Endodermal cell (in vitro differentiated cells): ENCODE results near the gene AKR7A3. TPM values are rescaled to one million over a fixed set of nuclear protein-coding genes. Genes with fewer than 3 reads are reported as not detected.
A peak's percentile ranks its signal among the peaks of the same experiment; 100 is the strongest.
"Not testable (repeated sequence)": the region's sequence is repeated elsewhere in the genome, so short reads cannot be mapped to it uniquely, and the experiment has no call there.

Source experiments
- DNase-seq: peaks from one replicate; pipeline ENCODE4 v3.0.0-alpha.2; 2017
- H3K27ac ChIP-seq: 2 replicates; pipeline ENCODE4 v1.5.1; 2013; ENCODE audit warnings: mild to moderate bottlenecking, low read depth, low read length, moderate library complexity
- H3K27me3 ChIP-seq: 2 replicates; pipeline ENCODE4 v1.6.1; 2013; ENCODE audit warnings: mild to moderate bottlenecking, low read length, moderate library complexity; ENCODE audit not compliant: insufficient read depth, control insufficient read depth, poor library complexity, severe bottlenecking
- H3K36me3 ChIP-seq: 2 replicates; pipeline ENCODE4 v1.7.0; 2013; ENCODE audit warnings: mild to moderate bottlenecking, low read length, moderate library complexity; ENCODE audit not compliant: control insufficient read depth, insufficient read depth
- H3K4me1 ChIP-seq: one replicate; pipeline ENCODE4 v1.7.0; 2013; ENCODE audit warnings: low read length; ENCODE audit not compliant: control insufficient read depth, insufficient read depth
- H3K4me3 ChIP-seq: 2 replicates; pipeline ENCODE4 v1.5.1; 2013; ENCODE audit warnings: mild to moderate bottlenecking, low read length, moderate library complexity
- H3K9ac ChIP-seq: 2 replicates; pipeline ENCODE4 v1.6.1; 2013; ENCODE audit warnings: mild to moderate bottlenecking, low read length, moderate library complexity; ENCODE audit not compliant: poor library complexity, severe bottlenecking; ENCODE audit errors: extremely low read depth
- H3K9me3 ChIP-seq: 2 replicates; pipeline ENCODE4 v1.6.1; 2013; ENCODE audit warnings: mild to moderate bottlenecking, low read length, moderate library complexity; ENCODE audit not compliant: control insufficient read depth
- H3K27ac Mint-ChIP-seq: 2 replicates; pipeline ENCODE4 v1.8.0; 2020; ENCODE audit warnings: mixed read lengths
- H3K27me3 Mint-ChIP-seq: 2 replicates; pipeline ENCODE4 v1.8.0; 2021; ENCODE audit warnings: mild to moderate bottlenecking, mixed read lengths; ENCODE audit not compliant: insufficient read depth
- H3K36me3 Mint-ChIP-seq: 2 replicates; pipeline ENCODE4 v1.8.0; 2020; ENCODE audit warnings: low read depth, mixed read lengths
- H3K4me1 Mint-ChIP-seq: 2 replicates; pipeline ENCODE4 v1.8.0; 2020; ENCODE audit warnings: mixed read lengths
- H3K4me3 Mint-ChIP-seq: 2 replicates; pipeline ENCODE4 v1.8.0; 2020; ENCODE audit warnings: mild to moderate bottlenecking, moderate library complexity, mixed read lengths
- H3K9me3 Mint-ChIP-seq: 2 replicates; pipeline ENCODE4 v1.8.0; 2020; ENCODE audit warnings: mild to moderate bottlenecking, mixed read lengths
- WGBS, 2 experiments: methylation state at CpG; one replicate each; pipeline versions ENCODE4 v1.1.5 to v1.1.7; 2013; ENCODE audit warnings: missing lambda C conversion rate in 2 of 2, mixed read lengths in 1 of 2; ENCODE audit not compliant: insufficient coverage in 1 of 2, insufficient read length in 1 of 2; 5-methylcytosine and 5-hydroxymethylcytosine counted together
- total RNA-seq, 2 donors: library from RNA; stranded (reverse); fragmentation: NEBNext Ultra II Directional in 1 of 2; extraction: Animal tissue kit (Norgen Biotek cat#: 25700) in 1 of 2; gene quantifications; 2 replicates in 1 of 2; 3 replicates in 1 of 2; pipeline ENCODE4 v1.2.1, GENCODE V29; 2021
- TF ChIP-seq, protein P1 (sequence below): fragments of 200-600 bp; sonication (generic); conservative IDR thresholded peaks from 2 replicates; pipeline ENCODE4 v1.5.0; 2021; ENCODE audit warnings: antibody characterized with exemption, mild to moderate bottlenecking

The AKR7A3 gene
- total RNA-seq, 2 donors from 2014 or later: 0.92 to 2.0 TPM

GRCh38 chr1:19257178-19257914, 31.2 kb downstream of the AKR7A3 start:
- Histone ChIP-seq H3K9ac (no peak overlapping the region), H3K4me3 (no peak overlapping the region), H3K36me3 (peaks cover 56% of the 10 kb centered on the region), H3K27me3 (no peaks in the 10 kb centered on the region), H3K4me1 (no peaks in the 10 kb centered on the region), H3K27ac (no peak overlapping the region), H3K9me3 (no peaks in the 10 kb centered on the region)
- TF ChIP-seq, protein P1, sequence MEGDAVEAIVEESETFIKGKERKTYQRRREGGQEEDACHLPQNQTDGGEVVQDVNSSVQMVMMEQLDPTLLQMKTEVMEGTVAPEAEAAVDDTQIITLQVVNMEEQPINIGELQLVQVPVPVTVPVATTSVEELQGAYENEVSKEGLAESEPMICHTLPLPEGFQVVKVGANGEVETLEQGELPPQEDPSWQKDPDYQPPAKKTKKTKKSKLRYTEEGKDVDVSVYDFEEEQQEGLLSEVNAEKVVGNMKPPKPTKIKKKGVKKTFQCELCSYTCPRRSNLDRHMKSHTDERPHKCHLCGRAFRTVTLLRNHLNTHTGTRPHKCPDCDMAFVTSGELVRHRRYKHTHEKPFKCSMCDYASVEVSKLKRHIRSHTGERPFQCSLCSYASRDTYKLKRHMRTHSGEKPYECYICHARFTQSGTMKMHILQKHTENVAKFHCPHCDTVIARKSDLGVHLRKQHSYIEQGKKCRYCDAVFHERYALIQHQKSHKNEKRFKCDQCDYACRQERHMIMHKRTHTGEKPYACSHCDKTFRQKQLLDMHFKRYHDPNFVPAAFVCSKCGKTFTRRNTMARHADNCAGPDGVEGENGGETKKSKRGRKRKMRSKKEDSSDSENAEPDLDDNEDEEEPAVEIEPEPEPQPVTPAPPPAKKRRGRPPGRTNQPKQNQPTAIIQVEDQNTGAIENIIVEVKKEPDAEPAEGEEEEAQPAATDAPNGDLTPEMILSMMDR: no peak
- no peak overlapping the region for H3K4me3 Mint-ChIP-seq
- H3K4me1 Mint-ChIP-seq: peaks cover 8% of the 10 kb centered on the region
- H3K36me3 Mint-ChIP-seq: peaks cover 47% of the 10 kb centered on the region
- WGBS, 2 experiments: 87 to 92% methylated on average over 10 to 15 of the region's 15 CpGs
- H3K27ac Mint-ChIP-seq: no peak overlapping the region
- no peak for DNase-seq
- H3K9me3 Mint-ChIP-seq: no peaks in the 10 kb centered on the region
- no peaks in the 10 kb centered on the region for H3K27me3 Mint-ChIP-seq

GRCh38 chr1:19256301-19256700, 32.3 kb downstream of the AKR7A3 start:
- not testable (repeated sequence) for H3K9me3 Mint-ChIP-seq, H3K27me3 ChIP-seq, H3K4me1 Mint-ChIP-seq, H3K4me1 ChIP-seq, H3K9me3 ChIP-seq, H3K27ac Mint-ChIP-seq, H3K9ac ChIP-seq, H3K4me3 ChIP-seq, DNase-seq, H3K27me3 Mint-ChIP-seq, H3K27ac ChIP-seq, H3K4me3 Mint-ChIP-seq
- H3K36me3 Mint-ChIP-seq: peaks cover 47% of the 10 kb centered on the region
- WGBS, 2 experiments: 89 to 95% methylated on average over 5 of the region's 5 CpGs
- H3K36me3 ChIP-seq: peaks cover 56% of the 10 kb centered on the region

- H3K27ac ChIP-seq: no peak overlapping the region
- H3K4me1 ChIP-seq: no peaks in the 10 kb centered on the region
- no peaks in the 10 kb centered on the region for H3K27me3 Mint-ChIP-seq
- H3K9me3 ChIP-seq: no peaks in the 10 kb centered on the region
- H3K36me3 Mint-ChIP-seq: peaks cover 46% of the 10 kb centered on the region
- WGBS, 2 experiments: 95 to 100% methylated on average over 2 to 4 of the region's 4 CpGs
- H3K9me3 Mint-ChIP-seq: no peaks in the 10 kb centered on the region
- no peaks in the 10 kb centered on the region for H3K27me3 ChIP-seq
- no peak overlapping the region for H3K27ac Mint-ChIP-seq
- H3K9ac ChIP-seq: no peak overlapping the region
- no peak overlapping the region for H3K4me3 Mint-ChIP-seq
- H3K36me3 ChIP-seq: peaks cover 55% of the 10 kb centered on the region
- TF ChIP-seq, protein P1: no peak
- no peak for DNase-seq
- H3K4me3 ChIP-seq: no peak overlapping the region
- H3K4me1 Mint-ChIP-seq: peaks cover 14% of the 10 kb centered on the region
These were observed 33.3 kb downstream of the AKR7A3 start for GRCh38 chr1:19255288-19255687.

DNA sequence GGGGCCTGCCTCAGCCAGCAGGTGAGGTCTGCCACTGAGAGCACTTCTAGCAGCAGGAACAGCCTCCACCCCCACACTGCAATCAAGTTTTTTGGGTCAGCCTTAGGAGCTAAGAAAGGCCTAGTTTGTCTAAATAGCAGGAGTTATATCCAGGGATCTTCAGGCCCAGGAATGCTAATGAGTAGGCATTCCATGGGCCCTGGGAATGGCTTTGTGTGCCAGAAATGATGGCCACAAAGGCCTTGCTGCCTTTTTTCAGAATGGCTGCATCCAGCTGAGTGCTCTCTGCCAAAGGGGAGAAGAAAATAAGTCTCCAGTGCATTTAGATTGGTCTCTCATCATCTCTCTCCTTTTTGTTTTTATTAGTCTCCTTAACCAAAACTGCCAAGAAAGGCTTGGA, 34.2 kb downstream of the AKR7A3 start:
- DNase-seq: no peak
- H3K27ac ChIP-seq: no peak overlapping the region
- H3K9me3 Mint-ChIP-seq: no peaks in the 10 kb centered on the region
- no peak overlapping the region for H3K4me3 Mint-ChIP-seq
- no peak overlapping the region for H3K9ac ChIP-seq
- peaks cover 16% of the 10 kb centered on the region for H3K4me1 Mint-ChIP-seq
- peaks cover 47% of the 10 kb centered on the region for H3K36me3 ChIP-seq
- peaks cover 37% of the 10 kb centered on the region for H3K36me3 Mint-ChIP-seq
- no peaks in the 10 kb centered on the region for H3K9me3 ChIP-seq
- peak overlapping the region; percentile 7 for H3K27ac Mint-ChIP-seq
- no peaks in the 10 kb centered on the region for H3K4me1 ChIP-seq
- H3K27me3 ChIP-seq: no peaks in the 10 kb centered on the region
- no peaks in the 10 kb centered on the region for H3K27me3 Mint-ChIP-seq
- TF ChIP-seq, protein P1: no peak
- no peak overlapping the region for H3K4me3 ChIP-seq
